OCI-LY7 (cell line): ENCODE data around the gene SPAG9.

Experiments used
- EZH2phosphoT487 ChIP-seq: fragments of 200-600 bp; sonication (generic); IDR thresholded peaks from 2 replicates; pipeline ENCODE4 v1.6.1; 2018; ENCODE audit warnings: low read depth, borderline replicate concordance, mild to moderate bottlenecking, mixed run types, antibody characterized with exemption, low read length, moderate library complexity, mixed read lengths
- TF ChIP-seq, protein P1 (sequence below): fragments of 200-600 bp; sonication (generic); conservative IDR thresholded peaks from 2 replicates; pipeline ENCODE4 v1.5.1; 2014; ENCODE audit warnings: mild to moderate bottlenecking, antibody characterized with exemption, low read length, moderate library complexity, mixed read lengths

GRCh38 chr17:51118330-51119195 lies 2.1 kb downstream of the SPAG9 start:
- TF ChIP-seq, protein P1, sequence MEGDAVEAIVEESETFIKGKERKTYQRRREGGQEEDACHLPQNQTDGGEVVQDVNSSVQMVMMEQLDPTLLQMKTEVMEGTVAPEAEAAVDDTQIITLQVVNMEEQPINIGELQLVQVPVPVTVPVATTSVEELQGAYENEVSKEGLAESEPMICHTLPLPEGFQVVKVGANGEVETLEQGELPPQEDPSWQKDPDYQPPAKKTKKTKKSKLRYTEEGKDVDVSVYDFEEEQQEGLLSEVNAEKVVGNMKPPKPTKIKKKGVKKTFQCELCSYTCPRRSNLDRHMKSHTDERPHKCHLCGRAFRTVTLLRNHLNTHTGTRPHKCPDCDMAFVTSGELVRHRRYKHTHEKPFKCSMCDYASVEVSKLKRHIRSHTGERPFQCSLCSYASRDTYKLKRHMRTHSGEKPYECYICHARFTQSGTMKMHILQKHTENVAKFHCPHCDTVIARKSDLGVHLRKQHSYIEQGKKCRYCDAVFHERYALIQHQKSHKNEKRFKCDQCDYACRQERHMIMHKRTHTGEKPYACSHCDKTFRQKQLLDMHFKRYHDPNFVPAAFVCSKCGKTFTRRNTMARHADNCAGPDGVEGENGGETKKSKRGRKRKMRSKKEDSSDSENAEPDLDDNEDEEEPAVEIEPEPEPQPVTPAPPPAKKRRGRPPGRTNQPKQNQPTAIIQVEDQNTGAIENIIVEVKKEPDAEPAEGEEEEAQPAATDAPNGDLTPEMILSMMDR, result no peak
- no peak for TF ChIP-seq EZH2phosphoT487
